Trophoblast cell (in vitro differentiated cells and primary cell): Measurements from ENCODE around the gene MYBL2.
"Not testable (repeated sequence)": the region's sequence is repeated elsewhere in the genome, so short reads cannot be mapped to it uniquely, and the experiment has no call there.

Experiments
- DNase-seq, 2 donors: peaks; one replicate each; pipeline ENCODE4 v3.0.0-alpha.2; 2016
- H2AFZ ChIP-seq: 2 replicates; pipeline ENCODE4 v1.6.1; 2013; ENCODE audit warnings: low read length, moderate library complexity, mild to moderate bottlenecking; ENCODE audit not compliant: insufficient read depth, poor library complexity
- H2AK5ac ChIP-seq: 2 replicates; pipeline ENCODE4 v1.6.1; 2013; ENCODE audit warnings: mild to moderate bottlenecking, low read length
- H2BK120ac ChIP-seq: 2 replicates; pipeline ENCODE4 v1.6.1; 2013; ENCODE audit warnings: low read length, mild to moderate bottlenecking, moderate library complexity; ENCODE audit not compliant: insufficient read depth, poor library complexity
- H2BK12ac ChIP-seq: 2 replicates; pipeline ENCODE4 v1.6.1; 2013; ENCODE audit warnings: mild to moderate bottlenecking, low read length, moderate library complexity
- H2BK5ac ChIP-seq: 2 replicates; pipeline ENCODE4 v1.6.1; 2013; ENCODE audit warnings: low read length, low read depth, moderate library complexity, mild to moderate bottlenecking; ENCODE audit not compliant: poor library complexity
- H3K14ac ChIP-seq: 2 replicates; pipeline ENCODE4 v1.6.1; 2013; ENCODE audit warnings: mild to moderate bottlenecking, low read length
- H3K18ac ChIP-seq: 2 replicates; pipeline ENCODE4 v1.6.1; 2013; ENCODE audit warnings: mild to moderate bottlenecking, low read length
- H3K23ac ChIP-seq: 2 replicates; pipeline ENCODE4 v1.6.1; 2013; ENCODE audit warnings: low read length
- H3K27ac ChIP-seq: 2 replicates; pipeline ENCODE4 v1.5.1; 2013; ENCODE audit warnings: low read depth, mild to moderate bottlenecking, inconsistent platforms, low read length, moderate library complexity
- H3K27me3 ChIP-seq: 2 replicates; pipeline ENCODE4 v1.6.1; 2013; ENCODE audit warnings: inconsistent platforms, mild to moderate bottlenecking, low read length, moderate library complexity; ENCODE audit not compliant: insufficient read depth
- H3K36me3 ChIP-seq, 2 experiments: 1 replicate in 1 of 2; 2 replicates in 1 of 2; pipeline ENCODE4 v1.6.1; 2013; ENCODE audit warnings: low read length in 2 of 2, mild to moderate bottlenecking in 2 of 2, moderate library complexity in 1 of 2; ENCODE audit not compliant: insufficient read depth in 2 of 2, control insufficient read depth in 1 of 2
- H3K4ac ChIP-seq: 2 replicates; pipeline ENCODE4 v1.6.1; 2013; ENCODE audit warnings: low read depth, mild to moderate bottlenecking, low read length, moderate library complexity
- H3K4me1 ChIP-seq, 2 experiments: 1 replicate in 1 of 2; 2 replicates in 1 of 2; pipeline ENCODE4 v1.6.1; 2013; ENCODE audit warnings: low read length in 2 of 2, mild to moderate bottlenecking in 2 of 2, moderate library complexity in 1 of 2; ENCODE audit not compliant: insufficient read depth in 2 of 2, control insufficient read depth in 1 of 2
- H3K4me2 ChIP-seq: 2 replicates; pipeline ENCODE4 v1.6.1; 2013; ENCODE audit warnings: inconsistent platforms, mild to moderate bottlenecking, low read length, moderate library complexity
- H3K4me3 ChIP-seq: 2 replicates; pipeline ENCODE4 v1.5.1; 2013; ENCODE audit warnings: mild to moderate bottlenecking, low read depth, low read length, inconsistent platforms
- H3K79me1 ChIP-seq: one replicate; pipeline ENCODE4 v1.6.1; 2013; ENCODE audit warnings: low read length
- H3K79me2 ChIP-seq: 2 replicates; pipeline ENCODE4 v1.6.1; 2013; ENCODE audit warnings: low read length, mild to moderate bottlenecking; ENCODE audit not compliant: control insufficient read depth, insufficient read depth, poor library complexity
- H3K9ac ChIP-seq: 2 replicates; pipeline ENCODE4 v1.6.1; 2013; ENCODE audit warnings: mild to moderate bottlenecking, low read length
- H3K9me3 ChIP-seq: 2 replicates; pipeline ENCODE4 v1.6.1; 2013; ENCODE audit warnings: low read depth, mild to moderate bottlenecking, control low read depth, inconsistent platforms, low read length; ENCODE audit not compliant: insufficient read depth
- H4K12ac ChIP-seq: 2 replicates; pipeline ENCODE4 v1.6.1; 2013; ENCODE audit warnings: low read depth, mild to moderate bottlenecking, low read length, moderate library complexity
- H4K8ac ChIP-seq: 2 replicates; pipeline ENCODE4 v1.6.1; 2013; ENCODE audit warnings: low read depth, mild to moderate bottlenecking, low read length, moderate library complexity
- H4K91ac ChIP-seq: one replicate; pipeline ENCODE4 v1.6.1; 2013; ENCODE audit warnings: low read depth, mild to moderate bottlenecking, low read length, moderate library complexity
- WGBS: extraction: QIAGEN DNeasy Blood & Tissue Kit; methylation state at CpG from one replicate; pipeline ENCODE4 v1.1.7; 2013; ENCODE audit warnings: missing lambda C conversion rate; ENCODE audit not compliant: insufficient read length, insufficient coverage; ENCODE audit errors: extremely low coverage; 5-methylcytosine and 5-hydroxymethylcytosine counted together

Gene MYBL2

DNA sequence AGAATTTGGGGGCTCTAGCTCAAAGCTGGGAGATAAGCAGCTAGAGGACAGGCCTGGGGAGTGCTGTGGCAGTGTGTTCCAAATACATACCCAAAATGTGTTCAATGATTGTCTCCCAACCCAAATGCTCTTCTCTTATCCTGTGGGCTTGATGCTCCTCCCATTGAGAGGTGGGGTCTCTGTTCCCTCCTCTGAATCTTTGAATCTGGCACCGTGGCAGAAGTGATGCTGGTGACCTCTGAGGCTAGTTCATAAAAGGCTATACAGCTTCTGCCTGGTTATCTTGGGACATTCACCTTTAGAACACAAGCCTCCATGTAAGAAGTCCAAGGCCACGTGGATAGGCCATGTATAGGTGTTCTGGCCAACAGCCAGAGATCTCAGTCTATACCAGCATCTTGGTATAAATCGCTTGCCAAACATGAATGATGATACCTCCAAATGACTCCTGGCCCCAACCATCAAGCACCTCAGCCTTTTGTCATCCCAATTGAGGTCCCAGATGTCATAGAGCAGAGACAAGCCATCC, 15.9 kb upstream of the MYBL2 start:
- Histone ChIP-seq H3K27me3 (no peaks in the 10 kb centered on the region), H3K36me3 (peaks cover 5 to 6% of the 10 kb centered on the region in 2 experiments), H3K4ac (no peak overlapping the region), H4K91ac (no peak overlapping the region), H4K8ac (no peak overlapping the region), H3K23ac (no peak overlapping the region), H3K18ac (no peak overlapping the region), H3K9ac (no peak overlapping the region), H3K79me2 (no peaks in the 10 kb centered on the region), H4K12ac (no peak overlapping the region), H3K79me1 (no peaks in the 10 kb centered on the region), H3K27ac (no peak overlapping the region), H3K9me3 (no peaks in the 10 kb centered on the region), H3K14ac (no peak overlapping the region), H3K4me2 (no peak overlapping the region), H3K4me3 (no peak overlapping the region), H2BK120ac (no peak overlapping the region), H2BK12ac (no peak overlapping the region), H2BK5ac (no peak overlapping the region), H3K4me1 (no peaks in the 10 kb centered on the region), H2AFZ (no peak overlapping the region), H2AK5ac (no peak overlapping the region)
- no peak for DNase-seq
- WGBS: no CpG with 5 or more reads among the region's 3 CpGs

- not testable (repeated sequence) for H3K27me3 ChIP-seq, H3K36me3 ChIP-seq, H3K23ac ChIP-seq, H3K4me2 ChIP-seq, DNase-seq, H3K9ac ChIP-seq, H2BK5ac ChIP-seq, H3K27ac ChIP-seq, H4K12ac ChIP-seq, H2BK120ac ChIP-seq, H3K14ac ChIP-seq, H3K4me1 ChIP-seq, H2AK5ac ChIP-seq, H2AFZ ChIP-seq, H3K79me1 ChIP-seq, H2BK12ac ChIP-seq, H4K8ac ChIP-seq, H4K91ac ChIP-seq, H3K18ac ChIP-seq, H3K9me3 ChIP-seq, H3K4me3 ChIP-seq, H3K4ac ChIP-seq, H3K79me2 ChIP-seq
- WGBS: no CpG with 5 or more reads among the region's 10 CpGs
These were observed 15.2 kb upstream of the MYBL2 start for GRCh38 chr20:43651650-43652184.

- no peak overlapping the region for H2BK12ac ChIP-seq
- no peak overlapping the region for H3K14ac ChIP-seq
- H4K12ac ChIP-seq: no peak overlapping the region
- no peak overlapping the region for H2AFZ ChIP-seq
- no peak overlapping the region for H4K8ac ChIP-seq
- H3K4me3 ChIP-seq: no peak overlapping the region
- H3K9me3 ChIP-seq: no peaks in the 10 kb centered on the region
- no peak overlapping the region for H3K23ac ChIP-seq
- H3K18ac ChIP-seq: no peak overlapping the region
- no peak overlapping the region for H3K27ac ChIP-seq
- no peaks in the 10 kb centered on the region for H3K27me3 ChIP-seq
- H3K9ac ChIP-seq: no peak overlapping the region
- peaks cover 6% of the 10 kb centered on the region for H3K79me1 ChIP-seq
- no peak overlapping the region for H2BK5ac ChIP-seq
- DNase-seq: no peak
- WGBS: no CpG with 5 or more reads among the region's 3 CpGs
- H2AK5ac ChIP-seq: no peak overlapping the region
- peaks cover 2 to 4% of the 10 kb centered on the region in 2 experiments for H3K4me1 ChIP-seq
- no peak overlapping the region for H2BK120ac ChIP-seq
- no peak overlapping the region for H3K4me2 ChIP-seq
- H3K36me3 ChIP-seq: no peaks in the 10 kb centered on the region
- H3K79me2 ChIP-seq: peaks cover 3% of the 10 kb centered on the region
- no peak overlapping the region for H3K4ac ChIP-seq
- H4K91ac ChIP-seq: no peak overlapping the region
These were observed 12.9 kb upstream of the MYBL2 start for GRCh38 chr20:43653966-43654365.

- not testable (repeated sequence) for H3K27me3 ChIP-seq, H2AFZ ChIP-seq, H3K79me1 ChIP-seq, H2BK5ac ChIP-seq, H3K4me2 ChIP-seq, DNase-seq, H3K4ac ChIP-seq, H3K4me1 ChIP-seq, H3K9me3 ChIP-seq, H3K4me3 ChIP-seq, H3K79me2 ChIP-seq, H4K8ac ChIP-seq, H3K9ac ChIP-seq, H3K14ac ChIP-seq, H3K18ac ChIP-seq, H4K12ac ChIP-seq, H2AK5ac ChIP-seq, H3K23ac ChIP-seq, H4K91ac ChIP-seq, H3K27ac ChIP-seq, H2BK12ac ChIP-seq, H3K36me3 ChIP-seq, H2BK120ac ChIP-seq
- no CpG with 5 or more reads among the region's 6 CpGs for WGBS
These were observed 11.7 kb upstream of the MYBL2 start for GRCh38 chr20:43655176-43655575.
